CD4-positive, alpha-beta T cell treated with Interleukin-17A for 4 hours (primary cell): ENCODE data around the gene SEPSECS.

Experiments
- DNase-seq: peaks from one replicate; pipeline ENCODE4 v3.0.0-alpha.2; 2020; ENCODE audit warnings: mixed read lengths

Gene SEPSECS

DNA sequence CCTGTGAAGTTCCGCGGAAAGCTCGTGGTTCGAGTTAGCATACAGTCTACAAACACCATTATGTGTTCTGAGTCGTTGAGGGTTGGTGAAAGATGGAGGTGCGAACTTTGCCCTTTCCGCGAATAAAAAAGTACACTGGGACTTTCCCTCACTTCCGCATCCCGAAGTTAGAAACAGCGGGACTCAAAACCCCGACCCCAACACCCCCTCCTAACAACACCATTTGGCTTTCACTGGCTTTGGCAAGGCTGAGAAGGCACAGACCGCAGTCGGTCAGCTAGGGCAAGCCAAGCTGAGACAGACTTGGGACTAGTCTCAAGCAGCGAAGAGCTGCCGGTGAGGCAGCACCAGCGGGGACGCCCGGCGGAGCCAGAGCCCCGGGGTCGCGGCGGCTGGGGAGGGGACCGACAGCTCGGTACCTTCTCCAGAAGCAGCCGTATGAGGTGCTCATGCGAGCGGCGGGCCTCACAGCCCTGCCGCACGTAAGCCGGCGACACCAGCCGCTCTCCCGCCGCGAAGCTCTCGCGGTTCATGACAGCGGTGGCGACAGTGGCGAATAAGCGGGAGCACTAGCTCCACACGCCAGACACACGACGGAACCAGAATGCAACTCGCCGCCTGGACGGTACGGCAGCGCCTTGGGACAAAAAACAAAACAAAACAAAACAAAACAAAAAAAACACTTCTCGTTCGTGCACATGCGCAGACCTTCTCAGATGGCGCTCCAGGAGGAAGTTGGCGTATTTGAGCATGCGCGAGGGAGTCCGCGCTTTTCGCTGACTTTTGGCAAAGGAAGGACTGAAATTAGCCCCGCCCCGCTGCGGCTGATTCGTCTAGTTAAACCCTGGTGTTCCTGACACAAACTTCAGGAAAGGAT, at the start of gene SEPSECS:
TSS of gene SEPSECS (minus strand) at position 613 of the 877 bp plus-strand sequence. CDS start at position 533, 80 bp downstream.
- DNase-seq, result peak; percentile 98

DNA sequence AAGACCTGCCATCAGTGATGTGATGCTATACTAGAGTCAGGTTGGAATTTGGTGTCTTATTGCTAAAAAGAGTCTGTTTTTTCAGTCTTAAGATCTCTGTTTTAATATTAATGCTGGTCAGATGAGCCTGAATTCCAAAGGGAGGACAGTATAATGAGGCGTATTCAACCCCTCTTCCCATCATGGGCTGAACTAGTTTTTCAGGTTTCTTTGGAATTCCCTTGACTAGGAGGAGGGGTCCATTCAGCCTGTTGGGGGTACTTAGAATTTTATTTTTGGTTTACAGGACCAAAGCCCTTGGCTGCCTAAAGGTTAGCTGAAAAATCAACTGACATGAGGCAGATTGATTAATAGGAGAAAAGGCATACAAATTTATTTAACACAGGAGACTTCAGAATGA, 49.5 kb upstream of the SEPSECS start:
- no peak for DNase-seq

DNA sequence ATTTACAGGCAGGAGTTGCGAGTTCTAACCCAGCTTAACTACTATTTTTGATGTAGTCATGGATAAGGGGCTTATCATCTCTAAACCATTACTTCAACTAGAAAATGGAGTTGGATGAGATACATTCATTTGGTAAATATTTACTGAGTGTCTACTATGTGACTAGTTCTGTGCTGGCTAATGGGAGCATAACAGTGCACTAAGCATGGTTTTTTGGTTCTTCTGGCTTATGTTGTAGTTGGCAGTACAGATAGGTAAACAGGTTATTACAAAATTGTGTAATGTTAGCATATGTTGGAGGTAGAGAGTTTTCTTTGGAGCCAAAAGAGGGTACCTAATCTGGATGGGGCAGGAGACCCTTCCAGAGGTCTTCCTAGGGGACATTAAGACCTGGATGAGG, 47.7 kb upstream of the SEPSECS start:
- no peak for DNase-seq

DNA sequence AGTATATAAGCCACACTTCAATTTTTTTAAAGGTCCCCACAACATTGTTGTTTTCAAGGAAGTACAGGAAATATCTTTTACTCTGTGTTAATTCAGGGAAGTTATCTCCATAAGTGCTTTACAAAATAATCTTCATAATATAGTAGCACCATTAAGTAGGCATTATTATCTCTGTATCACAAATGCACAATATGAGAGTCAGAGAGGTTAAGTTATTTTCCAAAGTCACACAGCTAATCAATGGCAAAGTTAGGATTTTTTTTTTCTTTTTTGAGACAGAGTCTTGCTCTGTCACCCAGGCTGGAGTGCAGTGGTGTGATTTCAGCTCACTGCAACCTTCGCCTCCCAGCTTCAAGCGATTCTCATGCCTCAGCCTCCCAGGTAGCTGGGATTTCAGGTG, 38.5 kb upstream of the SEPSECS start:
- DNase-seq, result no peak

DNA sequence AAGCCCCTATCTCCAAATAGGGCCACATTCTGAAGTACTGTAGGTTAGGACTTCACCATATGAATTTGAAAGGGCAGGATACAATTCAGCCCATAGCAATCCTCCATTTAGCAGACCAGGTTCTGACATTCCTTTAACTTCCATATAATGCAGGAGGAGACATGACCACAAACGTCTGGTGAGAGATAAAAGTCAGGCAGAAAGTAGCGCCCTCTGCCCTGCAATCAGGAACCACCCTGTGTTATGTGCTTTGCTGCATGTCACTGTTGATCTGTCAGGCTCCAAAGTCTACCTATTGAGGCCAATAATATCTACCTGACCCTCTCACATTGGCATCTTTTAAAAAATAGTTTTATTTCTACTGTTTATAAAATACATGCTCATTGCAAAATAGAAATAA, 30.2 kb upstream of the SEPSECS start:
- DNase-seq, result no peak

DNA sequence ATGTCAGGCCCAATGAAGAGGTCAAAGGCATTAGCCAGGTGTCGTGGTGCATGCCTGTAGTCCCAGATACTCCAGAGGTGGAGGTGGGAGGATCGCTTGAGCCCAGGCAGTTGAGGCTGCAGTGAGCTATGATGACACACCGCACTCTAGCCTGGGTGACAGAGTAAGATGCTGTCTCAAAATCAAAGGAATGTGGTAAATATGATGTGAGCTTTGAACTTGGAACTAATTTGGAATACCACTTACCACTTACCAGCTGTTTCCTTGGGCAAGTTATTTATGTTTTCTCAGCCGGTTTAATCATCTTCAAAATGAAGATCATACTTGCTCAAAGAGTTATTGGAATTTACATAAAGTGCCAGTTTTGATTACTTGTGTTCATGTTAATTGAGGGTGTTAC, 23.8 kb upstream of the SEPSECS start:
- DNase-seq, result no peak

DNA sequence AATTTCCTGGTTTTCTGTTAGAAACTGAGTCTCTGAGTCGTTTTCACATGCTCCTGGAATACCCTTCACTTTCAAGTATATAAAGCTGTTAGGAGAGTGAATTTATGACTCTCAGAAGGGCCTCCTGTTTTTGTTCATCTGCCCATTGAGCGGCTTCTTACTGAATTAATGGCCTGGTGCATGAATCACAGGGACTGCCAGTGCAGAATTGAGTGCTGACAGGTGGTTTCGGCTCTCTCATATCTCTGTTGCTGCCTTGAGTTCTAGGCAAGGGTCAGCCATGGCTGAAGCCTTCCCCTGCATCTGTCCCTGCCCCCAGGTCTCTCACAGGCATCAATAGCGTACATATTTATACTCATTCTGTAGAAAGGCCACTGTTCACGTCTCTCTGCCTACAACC, 22.7 kb upstream of the SEPSECS start:
- no peak for DNase-seq

DNA sequence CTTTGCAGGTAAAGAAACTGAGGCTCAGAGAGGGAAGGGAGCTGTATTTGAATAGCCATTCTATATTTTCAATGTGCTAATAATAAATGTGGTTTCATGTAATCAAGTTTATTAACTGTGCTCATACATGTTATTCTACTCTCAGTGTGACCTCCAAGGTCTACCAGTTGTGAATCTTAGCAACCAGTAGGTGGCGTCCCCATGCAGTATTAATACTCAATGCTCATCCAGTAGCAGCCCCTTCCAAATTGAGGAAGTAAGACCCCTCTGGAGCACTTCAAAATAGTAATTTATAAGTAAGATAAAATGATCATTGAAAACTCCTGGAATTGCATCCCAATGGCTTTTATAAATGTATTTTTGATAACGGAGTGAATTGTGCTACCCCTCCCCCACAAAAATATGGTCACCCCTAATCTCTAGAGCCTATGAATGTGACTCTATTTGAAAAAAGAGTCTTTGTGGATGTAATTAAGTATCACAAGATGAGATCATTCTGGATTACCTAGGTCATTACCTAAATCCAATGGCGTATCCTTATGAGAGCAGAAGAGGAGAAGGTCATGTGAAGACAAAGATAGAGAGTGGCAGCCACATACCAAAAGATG, 20.4 kb upstream of the SEPSECS start:
- DNase-seq, result peak; percentile 51

DNA sequence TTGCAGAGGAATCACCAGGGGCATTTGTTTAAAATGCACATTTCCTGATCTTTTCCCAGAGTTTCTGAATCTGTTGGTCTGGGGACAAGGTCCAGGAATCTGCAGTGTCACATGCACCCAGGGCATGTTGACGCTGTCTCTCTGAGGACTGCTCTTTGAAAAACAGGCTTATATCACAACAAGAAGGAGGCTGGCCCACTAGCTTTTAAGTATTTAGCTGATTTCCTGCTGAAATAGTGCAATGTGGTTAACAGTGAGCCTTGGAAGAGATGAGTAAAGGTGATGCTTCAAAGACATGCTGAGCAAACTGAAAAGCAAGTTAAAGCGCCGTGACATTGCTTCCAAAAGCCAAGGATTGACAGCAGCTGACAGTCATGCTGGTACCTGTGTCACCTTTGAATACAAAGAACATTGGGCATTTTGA, 18.6 kb upstream of the SEPSECS start:
- DNase-seq, result peak; percentile 41

DNA sequence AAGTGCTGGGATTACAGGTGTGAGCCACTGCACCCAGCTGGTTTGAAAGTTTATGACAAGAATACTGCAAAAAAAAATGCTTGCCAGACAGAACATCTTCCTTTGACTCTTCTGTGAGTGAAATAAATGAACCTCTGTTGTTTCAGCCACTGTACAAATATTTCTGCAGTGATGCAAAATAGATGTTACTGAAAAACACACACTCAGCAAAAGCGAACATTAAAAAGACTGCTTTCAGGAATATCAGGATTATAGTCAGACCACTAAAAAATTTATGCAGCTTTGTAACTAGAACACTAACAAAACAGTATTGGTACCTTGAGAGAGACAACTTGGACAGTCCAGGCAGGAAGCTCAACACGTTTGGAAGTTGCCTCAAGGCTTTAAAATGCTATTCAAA, 16.9 kb upstream of the SEPSECS start:
- no peak for DNase-seq

DNA sequence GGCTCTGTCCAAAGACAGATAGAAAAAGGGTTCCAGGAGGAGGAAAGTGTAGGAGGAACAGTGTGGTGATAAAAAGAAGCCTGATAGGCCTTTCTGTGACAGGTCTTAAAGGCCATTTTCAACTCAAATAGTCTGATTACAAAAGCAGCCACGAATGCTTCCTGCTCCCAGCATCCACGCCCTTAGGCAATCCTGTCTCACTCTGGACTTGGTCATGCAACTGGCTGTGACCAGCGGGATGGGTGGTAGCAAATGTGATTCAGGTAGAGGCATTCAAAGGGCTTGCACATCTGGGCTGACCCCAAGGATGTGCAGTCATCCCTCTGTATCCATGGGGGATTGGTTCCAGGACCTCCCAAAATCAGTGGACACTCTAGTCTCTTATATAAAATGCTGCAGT, 14.4 kb upstream of the SEPSECS start:
- DNase-seq, result no peak

DNA sequence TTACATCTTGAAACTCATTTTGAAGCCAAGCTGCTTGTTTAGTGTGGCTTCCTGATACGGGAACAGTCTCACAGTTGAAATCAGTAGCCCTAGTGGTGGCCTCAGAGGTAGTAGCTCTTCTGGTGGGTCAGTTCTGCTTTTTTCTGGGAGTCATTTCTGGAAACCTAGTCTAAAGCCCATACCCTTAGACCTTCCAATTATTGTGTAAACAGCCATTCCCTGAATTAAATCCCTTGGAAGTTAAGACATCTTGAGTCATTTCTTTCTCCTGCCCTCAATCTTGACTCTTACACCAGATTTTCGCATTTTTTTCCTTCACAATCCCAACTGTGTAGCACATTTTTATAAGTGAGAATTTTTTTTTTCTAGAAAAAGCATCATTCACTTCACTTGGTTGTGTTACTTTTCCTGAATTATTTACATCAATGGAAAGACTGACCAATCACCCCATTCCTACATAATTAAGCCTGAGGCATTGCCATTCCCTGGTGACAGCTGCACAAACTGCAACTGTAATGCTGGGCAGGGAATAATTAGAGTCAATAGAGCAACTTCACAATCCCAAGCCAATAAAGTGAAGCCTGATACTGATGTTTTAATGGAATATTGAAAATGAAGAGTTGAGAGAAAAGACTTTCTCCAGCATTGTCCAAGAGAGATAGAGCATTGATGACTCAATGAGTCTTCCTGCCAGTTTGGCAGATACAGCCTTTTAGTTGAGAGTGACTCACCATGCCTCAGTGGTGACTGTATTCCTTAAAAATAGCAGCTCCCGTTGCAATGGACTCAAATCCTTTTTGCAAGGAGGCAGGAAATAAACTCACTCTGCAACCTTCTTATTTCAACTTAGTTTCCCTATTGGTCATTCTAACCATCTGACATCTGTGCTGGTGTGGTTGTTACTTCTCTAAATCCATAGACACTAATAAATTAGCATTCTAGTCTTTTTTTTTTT, 13.0 kb upstream of the SEPSECS start:
- DNase-seq, result no peak

DNA sequence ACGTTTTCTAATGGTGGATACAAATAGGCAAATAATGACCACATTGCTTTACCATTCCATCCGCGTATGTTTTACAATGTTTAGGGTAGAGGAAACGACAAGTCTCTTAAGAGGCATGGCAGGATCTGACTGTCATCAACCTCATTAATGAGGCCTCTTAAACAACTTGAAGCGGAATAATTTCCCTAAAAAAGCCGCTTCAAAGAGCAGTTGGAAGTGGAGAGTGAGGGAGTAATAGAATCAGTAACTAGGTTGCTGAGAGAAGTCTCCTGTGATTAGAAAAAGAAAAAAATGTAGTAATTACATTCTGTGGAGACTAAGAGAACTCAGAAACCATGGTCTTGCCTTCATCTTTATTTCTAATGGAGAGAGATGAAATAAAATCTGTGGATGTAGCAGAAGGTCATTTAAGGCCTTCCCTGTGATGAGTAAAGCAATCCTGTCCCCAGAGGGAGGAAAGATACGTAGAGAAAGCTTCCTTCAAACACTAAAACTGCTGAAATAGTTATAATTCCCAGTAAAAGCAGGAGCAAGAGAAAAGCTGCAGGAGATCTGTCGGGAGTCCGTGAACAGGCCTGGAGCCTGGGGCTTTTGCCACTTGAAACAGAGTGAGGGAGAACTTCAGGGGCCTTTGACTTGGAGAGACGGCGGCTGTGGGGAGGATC, 11.1 kb upstream of the SEPSECS start:
- DNase-seq, result no peak

DNA sequence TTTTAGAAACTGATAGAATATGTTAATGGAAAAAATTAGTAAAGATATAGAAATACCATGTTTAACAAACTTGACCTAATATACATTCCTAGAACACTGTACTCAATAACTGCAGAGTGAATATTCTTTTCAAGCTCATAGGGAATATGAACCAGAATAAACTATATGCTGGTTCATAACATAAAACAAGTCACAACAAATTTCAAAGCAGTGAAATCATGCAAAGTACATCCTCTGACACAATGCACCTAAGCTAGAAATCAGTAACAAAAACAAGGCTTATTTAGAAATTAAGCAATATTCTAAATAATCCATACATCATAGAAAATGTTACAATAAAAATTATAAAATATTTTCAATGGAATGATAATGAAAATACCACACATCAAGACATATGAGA, 9.2 kb upstream of the SEPSECS start:
- no peak for DNase-seq

DNA sequence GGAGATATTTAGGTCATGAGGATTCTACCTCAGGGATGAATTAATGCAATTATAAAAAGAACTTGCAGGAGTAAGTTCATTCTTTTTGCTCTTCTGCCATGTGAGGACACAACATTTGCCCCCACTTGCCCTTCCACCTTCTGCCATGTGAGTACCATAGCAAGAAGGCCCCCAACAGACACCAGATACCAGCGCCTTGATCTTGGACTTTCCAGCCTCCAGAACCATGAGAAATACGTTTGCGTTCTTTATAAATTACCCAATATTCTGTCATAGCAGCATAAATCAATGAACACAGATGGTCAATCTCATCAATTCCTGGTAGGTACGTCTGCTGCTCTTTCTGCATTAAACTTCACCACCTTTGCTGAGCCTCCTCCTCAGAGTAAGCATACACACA, 5.7 kb upstream of the SEPSECS start:
- DNase-seq, result no peak

DNA sequence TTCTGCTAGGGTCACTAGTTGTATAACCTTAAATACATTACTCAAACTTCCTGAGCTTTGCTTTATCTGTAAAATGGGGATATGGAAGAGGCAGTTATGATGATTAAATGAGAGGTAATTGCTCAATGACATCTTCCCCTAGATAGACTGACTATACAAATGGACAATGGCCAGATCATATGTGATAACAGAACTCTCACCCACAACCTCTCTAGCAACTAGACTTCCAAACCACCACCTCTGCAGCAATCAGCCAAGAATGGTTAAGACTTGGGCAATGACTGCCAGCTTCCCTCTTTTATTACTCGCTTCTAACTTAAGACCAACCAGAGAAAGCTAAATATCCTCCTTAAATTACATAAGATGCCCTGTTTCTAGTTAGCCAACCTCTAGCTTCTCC, 2.9 kb upstream of the SEPSECS start:
- no peak for DNase-seq

DNA sequence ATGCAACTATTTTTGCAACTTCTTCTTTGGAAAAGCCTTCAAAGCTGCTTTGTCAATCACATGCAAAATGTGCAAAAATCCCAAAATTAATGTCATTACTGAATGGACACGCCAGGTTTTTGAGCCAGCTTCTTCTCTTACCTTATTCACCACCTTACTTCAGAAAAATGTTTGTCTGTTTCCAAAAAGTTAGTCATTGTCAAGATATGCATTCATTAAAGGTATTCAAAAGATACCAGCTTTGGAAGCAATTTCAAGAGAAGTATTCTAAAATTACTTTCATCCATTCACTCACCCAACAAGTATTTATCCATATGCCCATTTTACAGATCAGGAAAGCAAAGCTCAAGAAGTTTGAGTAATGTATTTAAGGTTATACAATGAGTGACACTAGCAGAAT, 2.3 kb upstream of the SEPSECS start:
- no peak for DNase-seq

DNA sequence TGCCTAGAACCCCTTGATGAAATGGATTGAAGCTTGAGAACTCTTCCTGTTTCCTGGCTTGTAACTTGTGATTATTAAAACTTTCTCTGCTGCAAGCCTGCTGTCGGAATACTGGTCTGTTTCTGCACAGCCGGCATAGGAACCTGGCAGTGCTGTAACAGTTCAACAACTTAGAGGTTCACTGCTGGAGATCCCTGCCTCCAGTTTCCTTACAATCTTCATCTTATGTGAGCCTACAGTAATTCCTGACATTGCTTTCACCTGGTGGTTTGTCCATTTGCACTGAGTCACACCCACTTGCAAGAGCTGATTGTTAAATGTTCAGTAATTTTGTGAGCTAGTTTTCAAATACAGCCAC, 1.3 kb upstream of the SEPSECS start:
- no peak for DNase-seq

DNA sequence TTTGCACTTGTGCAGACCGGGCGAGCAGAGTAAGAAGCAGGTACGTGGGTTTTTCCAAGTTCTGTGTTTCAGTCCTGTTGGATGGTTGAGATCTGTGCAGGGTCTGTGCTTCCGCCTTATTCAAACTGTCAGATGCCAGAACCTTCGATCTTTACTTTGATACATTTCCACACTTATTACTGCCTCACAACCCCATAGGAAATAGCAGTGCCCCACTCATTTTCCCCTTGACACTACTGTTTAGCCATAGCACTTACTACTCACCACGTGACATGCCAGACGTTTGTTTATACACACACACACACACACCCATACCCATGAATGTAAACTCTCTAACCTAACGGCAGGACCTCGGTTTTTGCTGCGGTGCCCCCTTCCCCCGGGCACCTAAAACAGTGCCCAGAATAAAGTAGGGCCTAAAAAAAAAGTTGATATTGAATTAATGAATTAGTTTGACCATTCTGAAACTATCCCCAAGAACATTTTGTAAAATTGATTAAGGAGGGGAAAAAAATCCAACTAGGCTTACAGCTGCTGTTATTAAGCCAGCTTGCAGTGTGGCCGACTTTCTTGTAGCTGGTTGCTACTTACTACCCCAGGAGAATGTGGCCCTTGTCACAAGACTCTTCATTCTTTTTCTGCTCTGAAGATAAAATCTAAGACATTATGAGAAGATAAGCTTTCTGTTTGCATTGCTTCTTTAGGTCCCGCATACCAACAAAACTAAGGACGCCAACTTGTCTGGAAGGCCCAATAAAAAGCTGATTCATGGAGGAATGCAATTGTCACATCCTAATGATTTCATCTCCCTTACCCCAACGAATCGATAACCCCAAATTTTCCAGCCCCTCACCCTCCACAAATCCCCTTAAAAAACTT, 704 bp upstream of the SEPSECS start:
- no peak for DNase-seq

DNA sequence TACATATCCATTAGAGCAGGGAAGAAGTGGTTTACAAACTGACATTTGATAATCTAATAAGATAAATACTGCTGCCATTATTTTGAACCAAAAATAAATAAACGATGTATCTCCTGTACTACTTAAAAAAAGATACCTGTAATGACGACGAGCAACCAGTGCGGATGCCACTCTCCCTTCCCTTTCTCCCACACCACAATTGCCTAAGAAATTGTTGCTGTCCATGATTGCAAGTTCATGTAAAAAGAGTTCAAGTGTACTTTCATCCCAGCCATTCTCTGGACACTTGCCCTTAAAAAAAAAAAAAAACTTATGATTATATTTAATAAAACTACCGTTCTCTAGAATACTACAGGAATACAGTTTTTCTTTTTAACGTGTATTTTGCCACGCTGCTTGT, 1.4 kb downstream of the SEPSECS start:
- DNase-seq, result no peak

DNA sequence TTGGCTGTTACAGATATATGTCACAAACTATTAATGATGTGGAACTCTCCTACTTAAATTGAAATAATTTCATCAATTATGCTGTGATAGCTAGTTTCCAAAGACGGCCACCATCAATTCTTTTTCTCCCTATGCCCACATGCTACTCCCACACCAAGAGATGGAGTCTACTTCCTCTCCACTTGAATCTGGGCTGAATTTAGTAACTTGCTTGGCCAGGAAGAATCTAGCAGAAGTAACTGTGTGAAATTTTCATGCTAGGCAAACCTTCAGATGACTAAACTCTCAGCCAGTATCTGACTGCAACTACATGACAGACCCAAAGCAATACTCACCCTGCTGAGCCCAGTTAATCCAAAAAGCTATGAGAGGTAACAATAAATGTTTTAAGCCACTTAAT, 3.2 kb downstream of the SEPSECS start:
- DNase-seq, result no peak

DNA sequence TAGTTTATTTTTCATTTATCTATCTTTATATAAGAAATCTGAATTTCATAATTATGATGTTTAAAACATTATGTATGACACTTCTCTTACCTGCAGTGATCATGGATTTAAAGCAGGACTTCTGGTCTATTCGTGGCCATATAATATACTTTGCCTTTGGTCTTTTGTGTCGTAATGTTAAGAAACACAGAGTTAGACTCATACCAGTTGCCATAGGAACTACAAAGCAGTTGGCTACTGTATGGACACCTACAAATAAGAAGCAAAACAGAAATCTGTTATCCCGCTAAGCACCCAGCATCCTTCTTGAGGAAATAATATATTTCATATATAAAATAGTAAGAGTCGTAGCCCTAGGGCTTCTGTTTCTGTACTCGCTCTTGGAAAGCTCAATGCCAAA, 4.3 kb downstream of the SEPSECS start:
- no peak for DNase-seq
